ENCODE data around the gene ACER1.
"Not testable (repeated sequence)": the region's sequence is repeated elsewhere in the genome, so short reads cannot be mapped to it uniquely, and the experiment has no call there.

DNA sequence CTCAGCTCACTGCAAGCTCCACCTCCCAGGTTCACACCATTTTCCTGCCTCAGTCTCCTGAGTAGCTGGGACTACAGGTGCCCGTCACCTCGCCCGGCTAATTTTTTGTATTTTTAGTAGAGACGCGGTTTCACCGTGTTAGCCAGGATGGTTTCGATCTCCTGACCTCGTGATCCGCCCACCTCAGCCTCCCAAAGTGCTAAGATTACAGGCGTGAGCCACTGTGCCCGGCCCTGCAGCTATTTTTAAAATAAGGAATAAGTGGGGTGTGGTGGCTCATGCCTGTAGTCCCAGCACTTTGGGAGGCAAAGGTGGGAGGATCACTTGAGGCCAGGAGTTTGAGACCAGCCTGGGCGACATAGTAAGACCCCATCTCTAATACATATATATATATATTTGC lies 27.0 kb upstream of the ACER1 start:
- TF ChIP-seq POLR2A, POLR2AphosphoS5, TAF1 (IDR thresholded peaks at IDR 0.05; ENCODE audit: low read depth, low read length): not testable (repeated sequence)
